Measurements from ENCODE around the gene GYPC.

The GYPC gene

DNA sequence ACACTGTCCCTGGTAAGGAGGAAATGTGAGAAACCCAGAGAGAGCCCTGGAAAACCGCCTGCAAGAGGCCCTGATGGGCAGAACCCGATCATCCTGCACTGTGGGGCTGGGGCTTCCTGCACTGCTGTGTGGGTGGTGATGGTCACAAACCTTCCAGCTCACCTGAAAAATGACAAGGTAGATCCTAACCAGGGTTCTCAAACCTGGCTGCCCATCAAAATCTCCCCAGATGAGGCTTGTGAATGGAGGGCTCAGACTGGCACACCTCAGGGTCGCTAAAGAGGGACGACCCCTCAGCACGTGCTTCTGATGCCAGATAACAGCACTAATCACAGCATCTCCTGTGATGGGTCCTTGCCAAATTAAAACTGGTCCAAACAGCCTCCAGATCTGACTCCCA, 74.7 kb downstream of the GYPC start:
- Histone ChIP-seq H3K27ac (no peak overlapping the region), H3K36me3 (replicated peaks) (no peaks in the 10 kb centered on the region), H3K4me3 (ENCODE audit: low read depth, low read length) (no peak overlapping the region), H3K27me3 (replicated peaks) (no peaks in the 10 kb centered on the region)
- DNase-seq, result no peak
- in situ Hi-C loops (cut with HindIII; ENCODE audit: low pct_ligation_motif_present, low sequenced_read_pairs), result no loop called here
- TF ChIP-seq, protein P1, sequence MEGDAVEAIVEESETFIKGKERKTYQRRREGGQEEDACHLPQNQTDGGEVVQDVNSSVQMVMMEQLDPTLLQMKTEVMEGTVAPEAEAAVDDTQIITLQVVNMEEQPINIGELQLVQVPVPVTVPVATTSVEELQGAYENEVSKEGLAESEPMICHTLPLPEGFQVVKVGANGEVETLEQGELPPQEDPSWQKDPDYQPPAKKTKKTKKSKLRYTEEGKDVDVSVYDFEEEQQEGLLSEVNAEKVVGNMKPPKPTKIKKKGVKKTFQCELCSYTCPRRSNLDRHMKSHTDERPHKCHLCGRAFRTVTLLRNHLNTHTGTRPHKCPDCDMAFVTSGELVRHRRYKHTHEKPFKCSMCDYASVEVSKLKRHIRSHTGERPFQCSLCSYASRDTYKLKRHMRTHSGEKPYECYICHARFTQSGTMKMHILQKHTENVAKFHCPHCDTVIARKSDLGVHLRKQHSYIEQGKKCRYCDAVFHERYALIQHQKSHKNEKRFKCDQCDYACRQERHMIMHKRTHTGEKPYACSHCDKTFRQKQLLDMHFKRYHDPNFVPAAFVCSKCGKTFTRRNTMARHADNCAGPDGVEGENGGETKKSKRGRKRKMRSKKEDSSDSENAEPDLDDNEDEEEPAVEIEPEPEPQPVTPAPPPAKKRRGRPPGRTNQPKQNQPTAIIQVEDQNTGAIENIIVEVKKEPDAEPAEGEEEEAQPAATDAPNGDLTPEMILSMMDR (IDR thresholded peaks at IDR 0.05; ENCODE audit: low read depth, low read length, missing control alignments), result no peak

DNA sequence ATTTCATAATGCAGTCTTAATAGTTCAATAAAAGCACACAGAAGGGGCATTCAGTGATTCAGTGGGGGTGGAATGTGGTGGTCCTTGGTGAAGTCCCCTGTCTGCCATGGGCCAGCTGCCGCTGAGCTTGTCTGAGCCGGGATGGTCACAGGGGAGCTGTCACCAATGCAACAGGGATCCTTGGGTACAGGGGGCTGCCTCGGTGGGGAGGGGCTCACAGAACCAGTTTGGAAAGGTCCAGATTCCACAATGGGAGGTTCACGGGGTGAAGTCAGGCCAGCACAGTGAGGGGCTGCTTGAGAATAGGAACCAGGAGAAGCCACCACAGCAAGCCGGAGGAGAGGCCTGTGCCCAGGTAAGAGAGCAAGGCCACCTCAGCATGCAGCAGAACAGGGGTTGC, 75.4 kb downstream of the GYPC start:
- DNase-seq, result no peak
- in situ Hi-C loops (cut with HindIII; ENCODE audit: low pct_ligation_motif_present, low sequenced_read_pairs), result no loop called here
- TF ChIP-seq, protein P1 (IDR thresholded peaks at IDR 0.05; ENCODE audit: low read depth, low read length, missing control alignments), result no peak
- Histone ChIP-seq H3K27me3 (replicated peaks) (no peaks in the 10 kb centered on the region), H3K36me3 (replicated peaks) (no peaks in the 10 kb centered on the region), H3K4me3 (ENCODE audit: low read depth, low read length) (no peak overlapping the region), H3K27ac (no peak overlapping the region)

DNA sequence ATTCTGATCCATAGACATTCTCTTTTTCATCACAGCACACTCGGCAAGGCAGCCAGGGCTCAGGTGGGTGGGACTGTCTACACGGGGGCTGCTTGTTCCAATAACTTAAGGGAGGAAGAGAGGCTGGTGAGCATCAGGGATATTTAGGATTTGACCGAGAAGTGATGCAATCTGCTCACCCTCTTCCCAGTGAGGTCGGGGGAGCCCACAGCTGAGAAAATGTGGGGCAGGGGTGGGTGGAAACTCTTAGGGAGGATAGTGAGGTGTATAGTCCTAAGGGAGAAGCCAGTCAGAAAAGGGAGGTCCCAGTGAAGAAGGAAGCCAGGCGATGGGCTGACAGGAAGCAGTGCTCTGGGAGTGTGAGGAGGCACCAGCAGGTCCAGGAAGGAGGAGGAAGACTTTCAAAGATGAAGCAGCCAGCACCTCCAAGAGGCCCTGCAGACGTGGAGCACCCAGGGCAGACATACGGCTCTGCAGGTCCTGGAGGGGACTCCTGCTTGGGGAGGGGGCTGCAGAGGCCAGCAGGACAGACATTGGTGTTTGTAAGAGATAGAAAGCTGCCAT, 76.8 kb downstream of the GYPC start:
- Histone ChIP-seq H3K27me3 (replicated peaks) (no peaks in the 10 kb centered on the region), H3K27ac (no peak overlapping the region), H3K4me3 (ENCODE audit: low read depth, low read length) (no peak overlapping the region), H3K36me3 (replicated peaks) (no peaks in the 10 kb centered on the region)
- in situ Hi-C loops (cut with HindIII; ENCODE audit: low pct_ligation_motif_present, low sequenced_read_pairs), result no loop called here
- TF ChIP-seq, protein P1 (IDR thresholded peaks at IDR 0.05; ENCODE audit: low read depth, low read length, missing control alignments), result no peak
- DNase-seq, result no peak

DNA sequence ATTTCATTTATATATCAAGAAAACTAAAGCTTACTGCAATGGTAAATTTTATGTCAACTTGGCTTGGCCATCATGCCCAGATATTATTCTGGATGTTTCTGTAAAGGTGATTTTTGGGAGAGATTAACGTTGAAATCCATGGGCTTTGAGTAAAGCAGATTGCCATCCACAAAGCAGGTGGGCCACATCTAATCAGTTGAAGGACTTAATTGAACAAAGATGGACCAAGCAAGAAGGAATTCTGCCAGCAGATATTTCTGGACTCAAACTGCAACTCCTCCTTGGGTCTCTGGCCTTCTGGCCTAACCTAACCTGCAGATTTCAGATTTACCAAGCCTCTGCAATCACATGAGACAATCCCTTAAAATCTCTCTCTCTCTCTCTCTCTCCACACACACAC, 77.8 kb downstream of the GYPC start:
- H3K27me3 ChIP-seq (replicated peaks), result no peaks in the 10 kb centered on the region
- DNase-seq, result no peak
- TF ChIP-seq, protein P1 (IDR thresholded peaks at IDR 0.05; ENCODE audit: low read depth, low read length, missing control alignments), result no peak
- in situ Hi-C loops (cut with HindIII; ENCODE audit: low pct_ligation_motif_present, low sequenced_read_pairs), result no loop called here
- H3K4me3 ChIP-seq (ENCODE audit: low read depth, low read length), result no peak overlapping the region
- H3K27ac ChIP-seq, result no peak overlapping the region
- H3K36me3 ChIP-seq (replicated peaks), result no peaks in the 10 kb centered on the region

DNA sequence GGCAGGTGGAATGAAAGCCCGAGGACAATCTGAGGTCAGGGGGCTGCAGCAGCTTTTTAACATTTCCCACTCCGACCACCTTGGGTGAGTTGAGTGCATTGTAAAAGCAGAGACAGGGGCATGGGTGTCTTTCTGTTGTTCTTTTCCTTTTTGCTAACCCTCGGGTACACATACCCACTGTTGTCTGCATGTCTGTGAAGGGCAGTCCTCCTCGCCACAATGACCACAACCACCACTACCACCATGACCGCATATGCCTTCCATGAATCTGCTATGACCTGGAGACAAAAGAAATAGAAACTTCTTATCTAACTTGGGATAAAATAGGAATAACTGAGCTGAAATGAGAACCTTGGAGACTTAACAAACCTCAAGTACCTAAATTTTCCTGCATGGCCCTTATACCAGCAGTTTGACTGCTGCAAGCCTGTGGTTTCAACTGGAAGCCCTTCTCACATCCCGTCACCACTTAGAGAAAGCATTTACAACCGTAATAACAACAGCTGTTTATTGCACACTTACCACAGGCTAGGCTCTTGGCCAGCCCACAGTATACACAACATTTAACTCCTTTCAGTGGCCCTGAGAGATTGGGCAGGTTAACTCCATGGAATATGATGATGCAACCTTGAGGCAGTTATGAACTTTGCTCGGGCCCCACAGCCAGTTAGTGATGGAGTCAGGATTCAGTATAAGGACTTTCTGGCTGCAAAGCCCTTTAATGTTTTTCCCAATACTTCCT, 80.3 kb downstream of the GYPC start:
- no peak for DNase-seq
- Histone ChIP-seq H3K4me3 (ENCODE audit: low read depth, low read length) (no peak overlapping the region), H3K27me3 (replicated peaks) (no peaks in the 10 kb centered on the region), H3K27ac (no peak overlapping the region), H3K36me3 (replicated peaks) (no peaks in the 10 kb centered on the region)
- TF ChIP-seq, protein P1 (IDR thresholded peaks at IDR 0.05; ENCODE audit: low read depth, low read length, missing control alignments), result no peak
- in situ Hi-C loops (cut with HindIII; ENCODE audit: low pct_ligation_motif_present, low sequenced_read_pairs), result no loop called here

All from brain microvascular endothelial cell (primary cell).